NCI-H1694 treated with DMSO at 0.1 percent for 48 hours (cell line): ENCODE data around the gene PUSL1.

ENCODE experiments used
- DNase-seq: peaks from one replicate; lab custom pipeline; 2025; lab: John Stamatoyannopoulos, UW

Gene PUSL1

DNA sequence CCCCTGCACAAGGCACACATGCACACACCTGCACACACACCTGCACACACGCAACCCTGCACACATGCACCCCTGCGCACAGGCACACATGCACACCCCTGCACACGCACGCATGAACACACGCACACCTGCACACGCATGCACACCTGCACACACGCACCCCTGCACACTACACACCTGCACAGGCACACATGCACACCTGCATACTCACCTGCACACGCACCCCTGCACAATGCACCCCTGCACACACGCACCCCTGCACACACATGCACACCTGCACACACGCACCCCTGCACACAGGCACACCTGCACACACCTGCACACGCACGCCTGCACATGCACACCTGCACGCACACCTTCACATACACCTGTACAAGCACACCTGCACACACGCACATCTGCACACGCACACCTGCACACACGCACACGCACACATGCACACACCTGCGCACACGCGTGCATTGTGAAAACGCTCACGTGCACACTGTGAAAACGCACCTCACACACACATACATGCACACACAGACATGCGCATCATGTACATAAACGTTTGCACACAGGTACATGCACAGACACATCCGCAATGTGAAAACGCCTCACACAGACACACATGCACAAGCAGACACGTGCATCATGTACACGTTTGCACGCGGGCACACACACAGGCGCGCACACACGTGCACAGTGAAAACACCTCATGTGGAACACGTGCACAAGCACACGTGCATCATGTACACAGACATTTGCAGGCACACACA, 32.6 kb downstream of the PUSL1 start:
- DNase-seq, result no peak

DNA sequence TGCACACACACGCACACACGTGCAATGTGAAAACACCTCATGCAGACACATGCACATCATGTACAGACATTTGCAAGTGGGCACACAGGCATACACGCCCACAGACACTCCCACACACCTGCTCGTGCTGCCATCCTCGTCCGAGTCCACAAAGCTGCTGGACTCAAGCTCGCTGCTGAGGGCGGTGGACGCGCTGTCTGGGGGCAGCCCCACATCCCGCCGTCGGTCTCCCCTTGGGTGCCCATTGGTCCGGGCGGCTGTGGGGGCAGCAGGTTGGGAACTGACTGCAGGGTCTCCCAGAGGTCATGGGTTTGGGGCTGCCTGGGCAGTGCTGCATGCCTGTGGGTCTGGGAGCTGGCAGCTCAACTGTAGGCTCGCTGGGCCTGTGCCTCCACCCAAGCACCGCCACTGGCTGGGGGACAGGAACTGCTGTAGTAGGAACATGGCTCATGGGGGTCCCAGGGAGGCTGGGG, 33.2 kb downstream of the PUSL1 start:
- no peak for DNase-seq

DNA sequence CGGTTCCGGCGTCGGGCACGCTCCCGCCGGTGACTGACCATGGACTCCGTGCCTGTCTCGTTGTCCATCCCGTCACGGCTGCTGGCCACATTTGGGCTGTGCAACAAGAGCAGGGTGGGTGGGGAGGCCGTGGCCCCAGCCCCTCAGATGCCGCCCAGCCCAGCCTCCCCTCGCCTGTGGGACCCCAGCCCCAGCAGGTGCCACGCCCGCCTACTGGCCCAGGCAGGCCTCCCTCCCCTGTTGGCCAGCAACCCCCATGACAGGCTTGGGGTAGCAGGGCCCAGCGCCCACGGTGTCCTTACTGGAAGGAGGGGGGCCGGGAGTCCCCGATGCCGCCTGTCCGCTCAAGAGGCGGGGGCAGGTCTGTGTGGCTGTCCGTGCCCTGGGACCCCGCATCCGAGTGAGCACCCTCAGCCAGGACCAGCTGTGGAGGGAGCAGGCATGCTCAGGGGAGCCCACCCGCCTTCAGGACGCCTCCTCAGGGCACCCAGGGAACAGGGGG, 33.7 kb downstream of the PUSL1 start:
- no peak for DNase-seq

DNA sequence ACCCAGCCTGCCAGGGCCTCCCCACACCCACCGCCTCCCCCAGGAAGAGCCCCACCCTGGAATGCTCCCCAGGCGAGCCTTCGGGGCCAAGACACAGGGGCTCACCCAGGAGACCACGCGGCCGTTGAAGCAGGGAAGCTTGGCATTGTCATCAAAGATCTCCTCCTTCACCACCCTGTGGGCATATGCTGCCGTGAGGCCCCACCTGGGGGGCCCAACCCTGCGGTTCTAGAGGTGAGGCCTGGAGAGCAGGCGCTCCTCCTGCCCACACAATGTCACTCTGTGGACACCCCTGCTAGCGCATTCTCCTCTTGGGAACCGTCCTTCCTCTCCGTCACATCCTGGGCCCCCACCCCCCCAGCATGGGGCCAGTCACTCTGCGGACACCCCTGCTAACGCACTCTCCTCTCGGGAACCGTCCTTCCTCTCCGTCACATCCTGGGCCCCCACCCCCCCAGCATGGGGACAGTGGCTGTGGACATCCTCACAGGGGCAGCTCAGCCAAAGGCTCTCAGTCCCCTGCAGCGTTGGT, 34.3 kb downstream of the PUSL1 start:
- no peak for DNase-seq

DNA sequence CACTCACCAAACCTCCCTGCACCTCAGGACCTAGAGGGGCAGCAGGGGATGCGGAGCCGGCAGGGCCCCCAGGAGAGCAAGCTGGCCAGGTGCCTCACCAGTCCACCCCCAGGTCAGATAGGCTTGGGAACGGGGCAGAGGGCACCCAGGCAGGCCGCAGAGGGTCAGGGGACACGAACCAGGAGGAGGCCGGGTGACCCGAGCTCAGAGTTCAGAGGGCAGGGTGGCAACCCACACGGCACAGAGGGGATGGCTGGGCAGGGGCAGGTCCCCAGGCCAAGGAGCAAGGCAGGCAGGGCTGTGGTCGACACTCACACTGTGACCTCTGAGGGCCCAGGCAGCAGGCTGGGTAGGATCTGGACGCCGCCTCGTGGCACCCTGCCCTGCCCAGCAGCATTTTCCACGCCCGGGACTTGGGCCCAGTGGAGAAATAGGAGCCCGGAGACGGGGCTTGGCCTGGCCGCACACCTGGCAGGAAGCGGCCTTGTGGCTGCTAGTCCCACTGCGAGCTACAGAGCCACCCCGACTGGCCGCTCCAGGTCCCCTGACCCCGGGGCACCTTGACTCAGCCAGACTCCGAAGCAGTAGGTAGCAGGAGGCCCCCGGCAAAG, 35.5 kb downstream of the PUSL1 start:
- DNase-seq, result no peak

DNA sequence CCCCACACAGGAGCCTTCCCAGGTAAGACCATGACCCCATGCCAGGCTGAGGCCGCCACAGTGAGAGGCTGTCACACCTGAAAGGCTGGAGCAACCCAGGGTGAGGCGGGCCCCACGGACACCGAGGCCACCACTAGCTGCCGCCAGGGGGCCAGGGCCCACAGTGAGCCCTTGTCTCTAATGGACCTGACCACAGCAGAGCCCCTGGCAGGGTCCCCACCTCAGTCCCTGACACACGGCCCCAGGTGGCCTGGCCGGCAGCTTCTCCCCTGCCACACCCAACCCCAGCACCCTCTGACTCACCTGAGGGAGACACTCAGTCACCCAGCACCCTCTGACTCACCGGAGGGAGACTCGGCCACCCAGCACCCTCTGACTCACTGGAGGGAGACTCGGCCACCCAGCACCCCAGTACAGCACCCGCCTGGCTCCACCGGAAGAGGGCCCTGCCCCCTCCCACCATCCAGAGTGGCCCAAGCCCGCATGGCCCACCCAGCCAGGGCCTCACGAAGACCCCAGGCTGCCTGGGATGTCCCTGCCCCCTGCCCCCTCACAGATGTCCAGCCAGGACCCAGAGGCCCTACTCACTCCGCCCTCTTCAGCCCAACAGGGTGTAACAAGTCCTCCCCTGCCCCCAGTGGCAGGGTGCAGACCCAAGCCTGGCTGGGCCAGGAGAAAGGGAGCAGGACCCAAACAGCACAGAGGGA, 36.4 kb downstream of the PUSL1 start:
- no peak for DNase-seq

DNA sequence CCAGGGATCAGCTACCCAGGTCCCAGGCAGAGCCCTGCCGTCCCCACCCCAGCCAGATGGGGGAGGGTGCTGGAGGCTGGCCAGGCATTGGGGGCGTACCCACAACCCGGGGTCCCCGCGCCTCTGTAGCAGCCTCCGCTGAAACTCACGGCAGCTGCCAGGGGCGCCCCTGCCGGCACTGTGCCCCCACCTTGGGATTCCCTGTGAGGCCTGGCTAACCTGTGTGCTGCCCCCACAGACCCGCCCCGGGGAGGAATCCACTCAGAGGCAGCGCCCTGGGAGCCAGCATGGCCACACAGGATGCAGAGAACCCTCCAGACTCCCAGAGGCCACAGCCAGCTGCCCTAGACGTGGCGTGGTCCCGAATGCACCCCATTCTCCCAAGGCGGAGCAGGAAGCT, 37.0 kb downstream of the PUSL1 start:
- no peak for DNase-seq

DNA sequence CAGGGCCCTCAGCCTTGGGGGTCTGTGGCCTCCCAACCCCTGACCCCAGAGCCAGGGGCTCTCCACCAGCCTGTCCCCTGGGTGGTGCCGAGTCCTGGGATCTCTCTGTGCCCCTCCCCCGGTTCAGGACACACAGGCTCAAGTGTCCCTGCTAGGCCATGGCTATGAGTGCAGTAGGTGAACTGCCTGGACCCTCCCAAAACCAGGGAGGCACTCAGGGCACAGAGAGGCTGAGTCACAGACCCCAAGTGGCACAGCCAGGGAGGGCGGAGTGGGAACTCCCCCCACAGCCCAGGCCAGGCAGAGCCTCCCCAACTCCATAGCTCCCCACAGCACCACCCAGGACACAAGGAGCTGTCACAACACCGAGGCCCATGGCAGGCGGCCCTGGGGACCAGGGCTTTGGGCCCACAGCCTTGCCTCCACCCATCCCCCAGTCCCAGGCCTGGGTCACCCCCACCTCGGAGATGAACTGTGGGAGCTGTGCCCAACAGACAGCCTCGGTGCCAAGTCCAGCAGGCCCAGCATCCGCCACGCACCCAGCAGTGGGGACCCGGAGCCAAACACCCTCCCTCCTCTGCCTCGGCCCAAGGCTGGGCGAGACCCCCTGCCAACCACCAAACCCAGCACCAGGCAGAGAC, 37.6 kb downstream of the PUSL1 start:
- no peak for DNase-seq

DNA sequence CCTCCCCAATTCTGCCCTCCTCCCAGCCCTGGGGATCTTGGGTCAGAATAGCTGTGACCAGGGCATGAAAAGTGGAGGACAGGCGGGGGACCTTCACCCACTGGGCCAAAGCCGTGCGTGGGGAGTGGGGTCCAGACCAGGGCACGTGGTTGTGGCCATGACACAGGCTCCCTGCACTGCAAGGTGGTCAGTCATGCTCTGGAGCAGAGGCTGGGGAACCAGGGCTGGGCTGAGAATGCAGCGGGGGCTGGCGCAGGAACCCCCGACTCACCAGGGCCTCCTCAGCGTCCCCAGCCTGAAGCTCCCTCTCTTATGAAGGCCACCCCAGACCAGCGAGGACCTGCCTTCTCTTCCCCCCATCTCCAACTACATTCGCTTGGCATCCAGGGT, 38.1 kb downstream of the PUSL1 start:
- no peak for DNase-seq

DNA sequence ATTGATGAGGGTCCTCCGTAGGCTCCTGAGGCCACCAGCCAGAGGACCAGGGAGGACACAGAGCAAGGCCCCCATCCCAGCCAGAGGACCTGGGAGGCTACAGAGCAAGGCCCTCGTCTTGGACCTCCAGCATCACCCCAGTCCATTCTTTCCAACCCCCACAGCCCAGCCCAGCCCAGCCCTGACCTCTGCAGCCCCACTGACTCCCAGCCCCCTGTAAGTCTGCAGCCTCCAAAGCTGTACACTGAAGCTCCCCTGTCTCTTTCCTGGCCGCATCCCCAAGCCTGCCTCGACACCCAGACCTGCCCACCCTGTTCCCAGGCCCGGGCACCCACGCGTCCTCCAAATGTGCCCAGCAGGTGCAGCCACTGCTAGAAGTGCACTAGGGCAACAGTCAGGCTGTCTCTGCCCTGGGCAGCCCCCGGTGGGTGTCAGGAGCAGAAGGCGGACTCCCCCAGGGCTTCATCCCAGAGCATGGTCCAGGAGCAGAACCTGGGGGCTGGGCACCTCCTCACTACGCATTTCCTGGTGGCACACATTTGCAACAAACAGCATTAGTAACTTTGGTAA, 38.7 kb downstream of the PUSL1 start:
- no peak for DNase-seq

DNA sequence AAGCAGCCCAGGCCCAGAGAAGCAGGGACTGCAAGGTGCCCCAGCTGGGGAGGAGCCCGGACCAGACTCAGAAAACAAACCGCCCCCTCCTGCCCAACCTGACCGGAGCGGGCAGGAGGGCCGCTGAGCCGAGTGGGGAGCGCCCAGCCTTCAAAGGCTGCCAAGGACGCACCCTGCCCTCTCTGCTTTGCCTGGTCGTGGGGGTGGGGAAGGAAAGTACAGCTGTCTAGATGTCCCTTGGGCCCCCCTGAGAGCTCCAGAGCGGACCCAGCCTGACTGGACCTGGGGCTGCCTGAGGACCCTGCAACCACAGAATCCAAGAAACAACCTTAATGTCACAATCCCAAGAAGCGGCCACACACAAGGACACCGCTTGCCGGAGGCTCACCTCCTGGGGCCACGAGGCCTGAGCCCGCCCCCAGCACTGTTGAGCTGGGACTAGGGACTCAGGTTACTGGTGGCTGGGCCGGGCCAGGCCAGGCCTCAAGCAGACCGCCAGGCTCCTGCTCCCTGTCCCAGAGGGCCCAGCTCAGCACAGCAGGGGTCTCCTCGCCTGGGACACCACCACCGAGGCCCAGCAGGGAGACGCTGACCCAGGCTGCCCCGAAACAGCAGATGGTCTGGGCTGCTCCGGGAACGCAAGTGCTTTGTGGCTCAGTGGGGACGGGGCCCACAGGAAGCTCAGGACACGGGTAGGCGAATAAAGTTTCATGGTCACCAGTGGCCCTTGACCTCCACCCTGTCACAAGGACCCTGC, 39.4 kb downstream of the PUSL1 start:
- DNase-seq, result no peak

DNA sequence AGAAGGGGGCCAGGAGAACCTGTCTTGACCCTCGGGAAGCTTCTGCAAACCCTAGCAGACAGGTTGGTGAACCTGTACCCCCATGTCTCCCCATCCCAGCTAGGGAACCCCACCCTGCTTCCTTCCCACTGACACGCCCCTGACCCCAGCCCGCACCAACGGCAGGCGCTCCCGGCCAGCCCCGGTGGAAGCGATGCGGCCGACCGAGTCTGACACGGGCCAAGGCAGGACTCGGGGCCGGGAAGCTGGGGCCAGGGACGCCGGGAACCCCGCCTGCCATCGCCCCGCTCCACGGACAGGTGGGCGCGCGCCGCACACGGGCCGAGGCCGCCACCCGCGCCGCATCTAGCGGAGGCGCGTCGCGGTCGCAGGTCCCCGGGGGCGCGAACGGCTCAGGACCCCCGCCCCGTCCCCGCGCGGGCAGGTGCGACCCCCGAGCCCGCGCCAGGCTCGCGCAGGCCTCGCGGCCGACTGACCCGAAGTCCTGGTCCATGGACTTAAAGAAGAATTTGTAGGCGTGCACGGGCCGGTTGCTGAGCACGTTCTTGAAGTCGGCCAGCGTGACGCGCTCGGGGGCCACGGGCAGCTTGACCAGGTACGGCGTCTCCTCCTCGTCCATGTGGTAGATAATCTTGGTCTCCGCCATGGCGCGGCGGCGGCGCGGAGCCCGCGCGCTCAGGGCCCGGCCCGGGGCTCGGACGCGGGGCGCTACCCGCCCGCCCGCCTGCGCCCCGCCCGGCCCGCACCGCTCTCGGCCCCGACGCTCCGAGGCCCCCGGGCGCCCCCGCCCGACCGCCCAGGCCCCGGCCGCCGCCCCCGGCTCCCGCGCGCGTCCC, 40.2 kb downstream of the PUSL1 start:
- DNase-seq, result no peak

DNA sequence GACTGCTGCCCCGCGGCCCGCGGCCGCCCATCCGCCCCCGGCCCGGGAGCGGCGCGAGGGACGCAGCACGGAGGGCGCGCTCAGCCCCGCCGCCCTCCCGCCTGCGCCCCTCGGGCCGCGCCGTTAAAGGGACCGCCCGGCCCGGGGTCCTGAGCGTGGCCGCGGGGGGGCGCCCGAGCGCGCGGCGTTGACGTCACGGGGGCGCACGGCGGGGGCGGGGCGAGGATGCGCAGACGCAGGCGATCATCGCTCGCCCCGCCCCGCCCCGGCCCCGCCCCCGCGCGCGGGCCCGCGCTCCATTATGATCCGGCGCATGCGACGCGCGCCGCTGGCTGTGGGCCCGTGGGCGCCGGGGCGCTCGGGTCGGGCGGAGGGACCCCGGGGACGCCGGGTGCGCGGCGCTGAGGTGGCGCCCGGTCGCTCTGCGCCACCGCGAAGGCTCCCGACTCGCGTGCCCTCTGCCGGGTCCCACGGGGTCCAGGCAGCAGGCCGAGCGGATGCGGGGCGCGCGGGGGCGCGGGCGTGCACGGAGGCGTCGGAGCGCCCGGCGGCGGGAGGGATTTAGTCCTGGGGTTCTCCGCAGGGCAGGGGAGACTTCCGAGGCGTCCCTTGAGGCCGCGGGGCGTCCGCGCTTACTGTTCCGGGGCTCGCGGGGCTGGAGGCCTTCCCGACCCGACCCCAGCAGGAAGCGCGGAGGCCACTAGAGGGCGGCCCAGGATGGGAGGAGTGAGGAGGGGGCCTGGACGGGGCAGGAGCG, 41.0 kb downstream of the PUSL1 start, which contains the start of gene DVL1:
TSS of gene DVL1 (minus strand) at position 163 of the 757 bp plus-strand sequence. CDS start 353 bp downstream, outside the sequence.
- DNase-seq, result no peak

DNA sequence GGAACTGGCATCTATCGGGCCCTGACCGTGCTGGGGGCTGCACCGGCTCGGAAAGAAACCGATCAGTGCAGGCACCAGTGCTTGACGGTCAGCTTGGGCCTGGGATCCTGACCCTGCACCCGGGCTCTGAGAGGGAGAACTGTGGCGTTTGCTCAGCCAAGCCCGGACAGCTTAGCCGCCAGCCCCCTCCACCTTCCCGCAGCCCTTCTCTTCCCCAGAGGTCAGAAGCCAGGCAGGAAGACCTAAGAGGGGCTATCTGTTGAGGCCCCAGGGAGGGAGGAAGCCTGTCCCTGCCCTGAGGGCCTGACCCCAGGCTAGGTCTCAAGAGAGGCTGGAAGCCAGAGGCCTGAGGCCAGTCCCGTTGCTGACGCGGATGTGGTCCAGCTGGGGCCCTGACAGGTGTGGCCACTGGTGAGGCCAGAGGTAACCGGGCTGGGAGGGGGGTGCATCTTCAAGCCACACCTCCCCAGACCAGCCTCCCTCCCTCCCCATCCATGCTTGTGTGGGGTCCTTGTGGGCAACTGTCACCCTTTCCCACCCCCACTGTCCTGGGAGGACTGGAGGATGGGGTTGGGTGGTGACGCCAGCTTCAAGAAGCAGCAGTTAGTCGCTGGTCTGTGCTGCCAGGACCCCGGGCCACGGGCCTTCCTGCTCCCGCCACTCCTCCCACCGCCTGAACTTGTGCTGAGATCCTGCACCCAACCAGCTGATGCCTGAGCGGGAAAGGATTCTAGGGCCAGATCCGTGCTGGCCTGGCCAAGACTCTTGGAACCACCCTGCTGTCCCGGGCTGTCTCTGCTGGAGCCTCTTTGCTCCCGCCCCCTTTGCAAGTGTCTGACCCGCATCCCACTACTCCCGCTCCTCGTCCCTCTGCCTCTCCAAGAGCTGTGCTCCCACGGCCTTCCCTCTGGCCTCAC, 43.4 kb downstream of the PUSL1 start:
- DNase-seq, result no peak

DNA sequence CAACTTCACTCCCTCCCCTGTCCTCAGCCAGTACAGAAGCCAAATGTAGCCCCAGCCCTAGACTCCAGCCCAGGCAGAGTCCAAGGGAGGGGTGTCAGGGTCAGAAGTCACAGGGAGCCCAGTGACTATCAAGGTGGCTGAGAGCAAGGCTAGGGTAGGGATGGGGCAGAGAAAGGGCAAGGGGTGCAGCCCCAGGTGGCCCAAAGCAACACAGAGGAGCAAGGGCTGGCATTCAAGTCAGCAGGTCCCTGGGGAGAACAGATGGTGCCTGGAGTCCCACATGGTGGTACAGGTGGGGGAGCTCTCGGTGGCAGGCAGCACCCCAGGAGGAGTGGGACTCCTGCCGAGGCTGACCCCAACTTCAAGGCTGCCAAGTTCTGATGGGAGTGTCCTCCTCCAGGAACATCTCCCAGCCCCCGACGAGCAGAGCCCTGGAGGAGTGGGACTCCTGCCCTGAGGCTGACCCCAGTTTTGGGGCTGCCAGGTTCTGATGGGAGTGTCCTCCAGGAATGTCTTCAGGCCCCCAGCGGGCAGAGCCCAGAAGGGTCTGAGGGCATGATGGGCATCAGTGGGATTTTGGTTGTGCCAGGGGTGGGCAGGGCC, 44.5 kb downstream of the PUSL1 start:
- DNase-seq, result peak; percentile 17

DNA sequence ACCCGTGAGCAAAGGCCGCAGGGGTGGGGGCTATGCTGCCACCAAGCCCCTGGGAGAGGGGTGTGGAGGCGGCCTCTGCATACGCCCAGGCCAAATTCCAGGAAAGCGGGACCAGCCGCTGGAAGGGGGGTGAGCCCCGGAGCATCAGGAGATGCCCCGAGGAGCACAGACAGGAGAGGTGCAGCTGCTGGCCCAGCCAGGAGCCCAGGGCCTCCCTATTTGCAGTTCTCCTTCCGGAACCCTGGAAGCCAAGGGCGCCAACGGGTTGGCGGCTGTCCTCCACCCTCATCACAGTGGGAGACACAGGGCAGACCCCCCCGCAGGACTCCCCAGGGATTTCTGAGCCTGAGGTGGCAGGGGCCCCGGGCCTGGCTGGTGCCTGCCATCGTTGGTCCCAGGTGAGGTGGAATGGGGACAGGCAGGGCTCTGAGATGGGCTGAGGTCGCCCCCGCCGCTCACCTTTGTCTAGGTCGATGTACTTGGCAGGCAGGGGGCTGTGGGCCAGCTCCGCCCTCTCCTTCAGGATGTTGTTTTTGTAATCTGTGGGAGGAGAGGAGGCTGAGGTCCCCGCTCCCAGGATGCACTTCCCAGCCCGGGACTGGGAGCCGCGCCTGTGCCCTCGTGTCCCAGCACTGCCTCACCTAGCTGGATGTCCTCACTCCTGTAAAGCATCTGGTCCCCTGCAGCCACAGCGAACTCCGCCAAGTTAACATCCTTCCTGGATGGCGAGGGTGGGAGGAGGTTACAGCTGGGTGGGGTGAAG, 45.2 kb downstream of the PUSL1 start:
- no peak for DNase-seq
